ENCODE data around the gene GABRD. TPM values are rescaled to one million over a fixed set of nuclear protein-coding genes. Genes with fewer than 3 reads are reported as not detected.

The GABRD gene
- total and polyA plus RNA-seq, 2 donors: 0.14 to 1.4 TPM

GRCh38 chr1:2022063-2022770 lies 3.1 kb downstream of the GABRD start:
- 74% methylated on average over 21 of the region's 21 CpGs for WGBS
- Histone ChIP-seq H3K9me3 (ENCODE audit: control insufficient read depth in 2 of 2, insufficient read depth in 1 of 2, low read length in 1 of 2) (no peaks in the 10 kb centered on the region), H3K4me3 (ENCODE audit: low read length in 2 of 2) (no peak overlapping the region), H3K36me3 (ENCODE audit: control insufficient read depth in 2 of 2, insufficient read depth in 2 of 2, low read length in 1 of 2) (no peaks in the 10 kb centered on the region), H3K4me1 (ENCODE audit: control insufficient read depth in 2 of 2, insufficient read depth in 2 of 2, low read length in 2 of 2) (peaks cover 6 to 10% of the 10 kb centered on the region in 2 donors), H3K27ac (ENCODE audit: low read depth in 1 of 2, low read length in 1 of 2) (no peak overlapping the region), H3K27me3 (ENCODE audit: control insufficient read depth in 2 of 2, insufficient read depth in 1 of 2, low read length in 1 of 2) (peaks cover 43 to 55% of the 10 kb centered on the region in 2 donors)
- DNase-seq (ENCODE audit: low read depth in 6 of 9, low spot score in 9 of 9): no peak

- peaks cover 6 to 10% of the 10 kb centered on the region in 2 donors for H3K4me1 ChIP-seq (ENCODE audit: control insufficient read depth in 2 of 2, insufficient read depth in 2 of 2, low read length in 2 of 2)
- 97% methylated on average over 9 of the region's 9 CpGs for WGBS
- H3K27me3 ChIP-seq (ENCODE audit: control insufficient read depth in 2 of 2, insufficient read depth in 1 of 2, low read length in 1 of 2): peaks cover 34 to 46% of the 10 kb centered on the region in 2 donors
- H3K36me3 ChIP-seq (ENCODE audit: control insufficient read depth in 2 of 2, insufficient read depth in 2 of 2, low read length in 1 of 2): no peaks in the 10 kb centered on the region
- no peak overlapping the region for H3K27ac ChIP-seq (ENCODE audit: low read depth in 1 of 2, low read length in 1 of 2)
- no peaks in the 10 kb centered on the region for H3K9me3 ChIP-seq (ENCODE audit: control insufficient read depth in 2 of 2, insufficient read depth in 1 of 2, low read length in 1 of 2)
- no peak overlapping the region for H3K4me3 ChIP-seq (ENCODE audit: low read length in 2 of 2)
- no peak for DNase-seq (ENCODE audit: low read depth in 6 of 9, low spot score in 9 of 9)
These were observed 4.0 kb downstream of the GABRD start for GRCh38 chr1:2023187-2023586.

- WGBS: 92% methylated on average over 10 of the region's 10 CpGs
- H3K27me3 ChIP-seq (ENCODE audit: control insufficient read depth in 2 of 2, insufficient read depth in 1 of 2, low read length in 1 of 2): peaks cover 24 to 37% of the 10 kb centered on the region in 2 donors
These were observed 5.3 kb downstream of the GABRD start for GRCh38 chr1:2024451-2024850.

GRCh38 chr1:2024887-2025286 lies 5.7 kb downstream of the GABRD start:
- Histone ChIP-seq H3K4me3 (ENCODE audit: low read length in 2 of 2) (no peak overlapping the region), H3K27me3 (ENCODE audit: control insufficient read depth in 2 of 2, insufficient read depth in 1 of 2, low read length in 1 of 2) (peaks cover 19 to 32% of the 10 kb centered on the region in 2 donors), H3K36me3 (ENCODE audit: control insufficient read depth in 2 of 2, insufficient read depth in 2 of 2, low read length in 1 of 2) (no peaks in the 10 kb centered on the region), H3K4me1 (ENCODE audit: control insufficient read depth in 2 of 2, insufficient read depth in 2 of 2, low read length in 2 of 2) (peaks cover 2 to 10% of the 10 kb centered on the region in 2 donors), H3K27ac (ENCODE audit: low read depth in 1 of 2, low read length in 1 of 2) (no peak overlapping the region), H3K9me3 (ENCODE audit: control insufficient read depth in 2 of 2, insufficient read depth in 1 of 2, low read length in 1 of 2) (no peaks in the 10 kb centered on the region)
- DNase-seq (ENCODE audit: low read depth in 6 of 9, low spot score in 9 of 9): no peak
- 92% methylated on average over 18 of the region's 18 CpGs for WGBS

More at GRCh38 chr1:2024451-2024850, 5.3 kb downstream of the GABRD start:
- no peak for DNase-seq (ENCODE audit: low read depth in 6 of 9, low spot score in 9 of 9)
- Histone ChIP-seq H3K36me3 (ENCODE audit: control insufficient read depth in 2 of 2, insufficient read depth in 2 of 2, low read length in 1 of 2) (no peaks in the 10 kb centered on the region), H3K27ac (ENCODE audit: low read depth in 1 of 2, low read length in 1 of 2) (no peak overlapping the region), H3K9me3 (ENCODE audit: control insufficient read depth in 2 of 2, insufficient read depth in 1 of 2, low read length in 1 of 2) (no peaks in the 10 kb centered on the region), H3K4me3 (ENCODE audit: low read length in 2 of 2) (no peak overlapping the region), H3K4me1 (ENCODE audit: control insufficient read depth in 2 of 2, insufficient read depth in 2 of 2, low read length in 2 of 2) (peaks cover 6 to 10% of the 10 kb centered on the region in 2 donors)

- Histone ChIP-seq H3K27ac (ENCODE audit: low read depth in 1 of 2, low read length in 1 of 2) (no peak overlapping the region), H3K4me3 (ENCODE audit: low read length in 2 of 2) (no peak overlapping the region), H3K4me1 (ENCODE audit: control insufficient read depth in 2 of 2, insufficient read depth in 2 of 2, low read length in 2 of 2) (peaks cover 0 to 10% of the 10 kb centered on the region in 2 donors), H3K36me3 (ENCODE audit: control insufficient read depth in 2 of 2, insufficient read depth in 2 of 2, low read length in 1 of 2) (no peaks in the 10 kb centered on the region), H3K27me3 (ENCODE audit: control insufficient read depth in 2 of 2, insufficient read depth in 1 of 2, low read length in 1 of 2) (peaks cover 13 to 26% of the 10 kb centered on the region in 2 donors), H3K9me3 (ENCODE audit: control insufficient read depth in 2 of 2, insufficient read depth in 1 of 2, low read length in 1 of 2) (no peaks in the 10 kb centered on the region)
- 65% methylated on average over 39 of the region's 39 CpGs for WGBS
- DNase-seq (ENCODE audit: low read depth in 6 of 9, low spot score in 9 of 9): peak in 2 of 9 donors; percentile 19 to 56
These were observed 6.4 kb downstream of the GABRD start for GRCh38 chr1:2025491-2025981.

- H3K36me3 ChIP-seq (ENCODE audit: control insufficient read depth in 2 of 2, insufficient read depth in 2 of 2, low read length in 1 of 2): no peaks in the 10 kb centered on the region
- no peaks in the 10 kb centered on the region for H3K9me3 ChIP-seq (ENCODE audit: control insufficient read depth in 2 of 2, insufficient read depth in 1 of 2, low read length in 1 of 2)
- no peak overlapping the region for H3K4me3 ChIP-seq (ENCODE audit: low read length in 2 of 2)
These were observed 8.9 kb downstream of the GABRD start for GRCh38 chr1:2027961-2028583.

GRCh38 chr1:2028870-2029560 lies 9.9 kb downstream of the GABRD start:
- WGBS: 91% methylated on average over 26 of the region's 26 CpGs

More at GRCh38 chr1:2027961-2028583, 8.9 kb downstream of the GABRD start:
- DNase-seq (ENCODE audit: low read depth in 6 of 9, low spot score in 9 of 9): no peak
- Histone ChIP-seq H3K27ac (ENCODE audit: low read depth in 1 of 2, low read length in 1 of 2) (no peak overlapping the region), H3K4me1 (ENCODE audit: control insufficient read depth in 2 of 2, insufficient read depth in 2 of 2, low read length in 2 of 2) (peaks cover 0 to 10% of the 10 kb centered on the region in 2 donors), H3K27me3 (ENCODE audit: control insufficient read depth in 2 of 2, insufficient read depth in 1 of 2, low read length in 1 of 2) (peaks cover 0 to 2% of the 10 kb centered on the region in 2 donors)
- 94% methylated on average over 46 of the region's 46 CpGs for WGBS

GRCh38 chr1:2029561-2029960 lies 10.4 kb downstream of the GABRD start:
- WGBS: 95% methylated on average over 15 of the region's 15 CpGs
- no peak overlapping the region for H3K4me3 ChIP-seq (ENCODE audit: low read length in 2 of 2)
- H3K9me3 ChIP-seq (ENCODE audit: control insufficient read depth in 2 of 2, insufficient read depth in 1 of 2, low read length in 1 of 2): no peaks in the 10 kb centered on the region
- H3K27me3 ChIP-seq (ENCODE audit: control insufficient read depth in 2 of 2, insufficient read depth in 1 of 2, low read length in 1 of 2): no peaks in the 10 kb centered on the region
- peaks cover 0 to 10% of the 10 kb centered on the region in 2 donors for H3K4me1 ChIP-seq (ENCODE audit: control insufficient read depth in 2 of 2, insufficient read depth in 2 of 2, low read length in 2 of 2)
- H3K36me3 ChIP-seq (ENCODE audit: control insufficient read depth in 2 of 2, insufficient read depth in 2 of 2, low read length in 1 of 2): no peaks in the 10 kb centered on the region
- H3K27ac ChIP-seq (ENCODE audit: low read depth in 1 of 2, low read length in 1 of 2): no peak overlapping the region
- no peak for DNase-seq (ENCODE audit: low read depth in 6 of 9, low spot score in 9 of 9)

More at GRCh38 chr1:2028870-2029560, 9.9 kb downstream of the GABRD start:
- H3K27me3 ChIP-seq (ENCODE audit: control insufficient read depth in 2 of 2, insufficient read depth in 1 of 2, low read length in 1 of 2): no peaks in the 10 kb centered on the region
- DNase-seq (ENCODE audit: low read depth in 6 of 9, low spot score in 9 of 9): no peak
- H3K9me3 ChIP-seq (ENCODE audit: control insufficient read depth in 2 of 2, insufficient read depth in 1 of 2, low read length in 1 of 2): no peaks in the 10 kb centered on the region
- no peak overlapping the region for H3K27ac ChIP-seq (ENCODE audit: low read depth in 1 of 2, low read length in 1 of 2)
- H3K4me1 ChIP-seq (ENCODE audit: control insufficient read depth in 2 of 2, insufficient read depth in 2 of 2, low read length in 2 of 2): peaks cover 0 to 10% of the 10 kb centered on the region in 2 donors
- no peaks in the 10 kb centered on the region for H3K36me3 ChIP-seq (ENCODE audit: control insufficient read depth in 2 of 2, insufficient read depth in 2 of 2, low read length in 1 of 2)
- H3K4me3 ChIP-seq (ENCODE audit: low read length in 2 of 2): no peak overlapping the region

Measured in thymus (tissue), 11 donors.